ENCODE measurements around the gene SNRPD3. TPM values are rescaled to one million over a fixed set of nuclear protein-coding genes. Genes with fewer than 3 reads are reported as not detected.

SNRPD3 gene
- total and polyA plus RNA-seq, 9 of the 15 experiments (the other 6 are each of a cell fraction or from before 2014, with no cell fraction given), result 131 to 366 (median 274) TPM

GRCh38 chr22:24566899-24567511, 11.2 kb downstream of the SNRPD3 start (continued):
- no peak for TF ChIP-seq PHF8 (IDR thresholded peaks at IDR 0.05; ENCODE audit: borderline replicate concordance, low read length)
- TF ChIP-seq ATF4 (CRISPR knock-in tag; IDR thresholded peaks at IDR 0.05), result no peak
- TF ChIP-seq KLF1 (tag; IDR thresholded peaks at IDR 0.05), result no peak
- TF ChIP-seq STAG1 (CRISPR knock-in tag; IDR thresholded peaks at IDR 0.05; ENCODE audit: borderline replicate concordance), result no peak
- TF ChIP-seq PKNOX1 (IDR thresholded peaks at IDR 0.05), result no peak
- no peak for TF ChIP-seq CHAMP1 (IDR thresholded peaks at IDR 0.05)
- TF ChIP-seq ZHX1 (conservative IDR thresholded peaks at IDR 0.05; ENCODE audit: low read length), result no peak
